Measurements from ENCODE around the gene C11orf91.

DNA sequence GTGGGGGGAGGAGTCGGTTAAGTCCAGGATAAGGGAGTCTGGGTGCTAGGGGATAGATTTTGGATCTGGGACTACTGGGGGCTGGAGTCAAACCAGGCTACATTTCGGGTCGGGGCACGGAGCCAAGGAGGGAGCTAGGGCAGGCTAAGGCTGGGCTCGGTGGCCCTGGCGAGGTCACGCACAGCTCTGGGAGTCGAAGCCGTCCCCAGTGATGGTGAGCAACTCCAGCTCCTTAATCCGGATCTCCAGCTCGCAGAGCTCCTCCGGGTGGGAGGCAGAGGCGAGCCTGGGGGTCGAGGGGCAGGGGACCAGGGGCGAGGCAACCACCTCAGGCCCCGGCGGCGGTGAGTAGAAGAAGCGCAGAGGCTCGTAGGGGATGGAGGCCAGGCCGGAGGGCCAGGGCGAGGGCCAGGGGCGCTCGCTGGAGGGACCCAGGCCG is 544 bp downstream of the C11orf91 start:
- TF ChIP-seq EZH2phosphoT487 (IDR thresholded peaks at IDR 0.05; ENCODE audit: borderline replicate concordance), result no peak
- TF ChIP-seq, protein P1, sequence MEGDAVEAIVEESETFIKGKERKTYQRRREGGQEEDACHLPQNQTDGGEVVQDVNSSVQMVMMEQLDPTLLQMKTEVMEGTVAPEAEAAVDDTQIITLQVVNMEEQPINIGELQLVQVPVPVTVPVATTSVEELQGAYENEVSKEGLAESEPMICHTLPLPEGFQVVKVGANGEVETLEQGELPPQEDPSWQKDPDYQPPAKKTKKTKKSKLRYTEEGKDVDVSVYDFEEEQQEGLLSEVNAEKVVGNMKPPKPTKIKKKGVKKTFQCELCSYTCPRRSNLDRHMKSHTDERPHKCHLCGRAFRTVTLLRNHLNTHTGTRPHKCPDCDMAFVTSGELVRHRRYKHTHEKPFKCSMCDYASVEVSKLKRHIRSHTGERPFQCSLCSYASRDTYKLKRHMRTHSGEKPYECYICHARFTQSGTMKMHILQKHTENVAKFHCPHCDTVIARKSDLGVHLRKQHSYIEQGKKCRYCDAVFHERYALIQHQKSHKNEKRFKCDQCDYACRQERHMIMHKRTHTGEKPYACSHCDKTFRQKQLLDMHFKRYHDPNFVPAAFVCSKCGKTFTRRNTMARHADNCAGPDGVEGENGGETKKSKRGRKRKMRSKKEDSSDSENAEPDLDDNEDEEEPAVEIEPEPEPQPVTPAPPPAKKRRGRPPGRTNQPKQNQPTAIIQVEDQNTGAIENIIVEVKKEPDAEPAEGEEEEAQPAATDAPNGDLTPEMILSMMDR (conservative IDR thresholded peaks at IDR 0.05; ENCODE audit: low read length), result no peak

Measured in Loucy (cell line).